Measurements from ENCODE around the gene PTPRN2.

GRCh38 chr7:157596026-157596425 is 991.6 kb downstream of the PTPRN2 start:
- TF ChIP-seq, protein P1, sequence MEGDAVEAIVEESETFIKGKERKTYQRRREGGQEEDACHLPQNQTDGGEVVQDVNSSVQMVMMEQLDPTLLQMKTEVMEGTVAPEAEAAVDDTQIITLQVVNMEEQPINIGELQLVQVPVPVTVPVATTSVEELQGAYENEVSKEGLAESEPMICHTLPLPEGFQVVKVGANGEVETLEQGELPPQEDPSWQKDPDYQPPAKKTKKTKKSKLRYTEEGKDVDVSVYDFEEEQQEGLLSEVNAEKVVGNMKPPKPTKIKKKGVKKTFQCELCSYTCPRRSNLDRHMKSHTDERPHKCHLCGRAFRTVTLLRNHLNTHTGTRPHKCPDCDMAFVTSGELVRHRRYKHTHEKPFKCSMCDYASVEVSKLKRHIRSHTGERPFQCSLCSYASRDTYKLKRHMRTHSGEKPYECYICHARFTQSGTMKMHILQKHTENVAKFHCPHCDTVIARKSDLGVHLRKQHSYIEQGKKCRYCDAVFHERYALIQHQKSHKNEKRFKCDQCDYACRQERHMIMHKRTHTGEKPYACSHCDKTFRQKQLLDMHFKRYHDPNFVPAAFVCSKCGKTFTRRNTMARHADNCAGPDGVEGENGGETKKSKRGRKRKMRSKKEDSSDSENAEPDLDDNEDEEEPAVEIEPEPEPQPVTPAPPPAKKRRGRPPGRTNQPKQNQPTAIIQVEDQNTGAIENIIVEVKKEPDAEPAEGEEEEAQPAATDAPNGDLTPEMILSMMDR (conservative IDR thresholded peaks at IDR 0.05): no peak
- no peak for TF ChIP-seq EZH2 (IDR thresholded peaks at IDR 0.05; ENCODE audit: low read depth)

Measured in PC-9 (cell line).